NCI-H748 treated with DMSO at 0.1 percent for 48 hours (cell line): ENCODE results near the gene ITGAD.
A peak's percentile ranks its signal among the peaks of the same experiment; 100 is the strongest.
"Not testable (repeated sequence)": the region's sequence is repeated elsewhere in the genome, so short reads cannot be mapped to it uniquely, and the experiment has no call there.

ENCODE experiments used
- DNase-seq: peaks from one replicate; lab custom pipeline; 2025; lab: John Stamatoyannopoulos, UW

ITGAD gene

GRCh38 chr16:31430380-31431052 lies 37.4 kb downstream of the ITGAD start:
- DNase-seq: no peak

- DNase-seq: no peak
Measured at GRCh38 chr16:31435341-31436220, 42.4 kb downstream of the ITGAD start.

GRCh38 chr16:31436221-31437045 lies 43.3 kb downstream of the ITGAD start:
- no peak for DNase-seq

GRCh38 chr16:31438414-31438813 lies 45.3 kb downstream of the ITGAD start:
- no peak for DNase-seq

- not testable (repeated sequence) for DNase-seq
Measured at GRCh38 chr16:31439023-31439422, 45.9 kb downstream of the ITGAD start.

- DNase-seq: no peak
Measured at GRCh38 chr16:31439519-31439918, 46.4 kb downstream of the ITGAD start.

GRCh38 chr16:31440516-31441184 lies 47.5 kb downstream of the ITGAD start:
- no peak for DNase-seq

- no peak for DNase-seq
Measured at GRCh38 chr16:31441956-31442355, 48.8 kb downstream of the ITGAD start.

GRCh38 chr16:31445931-31446330 lies 52.8 kb downstream of the ITGAD start:
- DNase-seq: not testable (repeated sequence)

GRCh38 chr16:31451201-31451600 lies 58.1 kb downstream of the ITGAD start:
- no peak for DNase-seq

- DNase-seq: no peak
Measured at GRCh38 chr16:31451681-31452351, 58.7 kb downstream of the ITGAD start.

GRCh38 chr16:31452631-31453106 lies 59.5 kb downstream of the ITGAD start:
- no peak for DNase-seq

GRCh38 chr16:31453255-31454204 lies 60.4 kb downstream of the ITGAD start:
- DNase-seq: no peak

GRCh38 chr16:31455601-31456314 lies 62.6 kb downstream of the ITGAD start:
- DNase-seq: no peak

- DNase-seq: no peak
Measured at GRCh38 chr16:31456988-31457360, 63.8 kb downstream of the ITGAD start.

- DNase-seq: no peak
Measured at GRCh38 chr16:31458073-31458843, 65.1 kb downstream of the ITGAD start.

- DNase-seq: peak; percentile 84
Measured at GRCh38 chr16:31458844-31459686, 65.9 kb downstream of the ITGAD start, which contains the start of gene ARMC5. TSS of gene ARMC5 (plus strand) at chr16:31459501. CDS start at chr16:31459525, 24 bp downstream.
